Neural cell (in vitro differentiated cells): ENCODE data around the gene ARHGEF19. TPM values are rescaled to one million over a fixed set of nuclear protein-coding genes. Genes with fewer than 3 reads are reported as not detected.

ENCODE experiments used
- H2AFZ ChIP-seq: fragments of 200-600, 300-800 bp; sonication (generic), shearing (Covaris generic); 2 replicates; pipeline ENCODE4 v1.6.0; 2014; ENCODE audit warnings: low read depth, mild to moderate bottlenecking, antibody characterized with exemption, low read length, moderate library complexity
- H3F3A ChIP-seq: fragments of 200-600 bp; shearing (Covaris generic); 2 replicates; pipeline ENCODE4 v1.6.1; 2016; ENCODE audit warnings: mild to moderate bottlenecking, moderate library complexity, mixed read lengths, antibody characterized with exemption, low read length; ENCODE audit not compliant: insufficient read depth, poor library complexity, severe bottlenecking
- H3K27ac ChIP-seq: fragments of 200-600, 300-800 bp; sonication (generic), shearing (Covaris generic); 2 replicates; pipeline ENCODE4 v1.5.1; 2014; ENCODE audit warnings: mild to moderate bottlenecking, low read length, moderate library complexity
- H3K27me3 ChIP-seq: fragments of 300-800, 200-600 bp; sonication (generic), shearing (Covaris generic); 2 replicates; pipeline ENCODE4 v1.6.0; 2014; ENCODE audit warnings: mild to moderate bottlenecking, low read depth, low read length, moderate library complexity; ENCODE audit not compliant: insufficient read depth
- H3K36me3 ChIP-seq: fragments of 300-800, 200-600 bp; sonication (generic), shearing (Covaris generic); 2 replicates; pipeline ENCODE4 v1.5.1; 2014; ENCODE audit warnings: mild to moderate bottlenecking, antibody characterized with exemption, low read length, moderate library complexity; ENCODE audit not compliant: insufficient read depth
- H3K4me2 ChIP-seq: fragments of 300-800, 200-600 bp; sonication (generic), shearing (Covaris generic); 2 replicates; pipeline ENCODE4 v1.6.0; 2014; ENCODE audit warnings: mild to moderate bottlenecking, low read length
- H3K4me3 ChIP-seq: fragments of 300-800, 200-600 bp; sonication (generic), shearing (Covaris generic); 2 replicates; pipeline ENCODE4 v1.5.1; 2014; ENCODE audit warnings: mild to moderate bottlenecking, low read length, moderate library complexity
- H3K79me2 ChIP-seq: fragments of 200-600 bp; shearing (Covaris generic); replicated peaks from 2 replicates; pipeline ENCODE4 v1.6.0; 2014; ENCODE audit warnings: mild to moderate bottlenecking, low read length, moderate library complexity; ENCODE audit not compliant: insufficient read depth
- H3K9ac ChIP-seq: fragments of 300-800, 200-600 bp; sonication (generic), shearing (Covaris generic); 2 replicates; pipeline ENCODE4 v1.6.1; 2016; ENCODE audit warnings: mild to moderate bottlenecking, low read length, mixed read lengths
- H3K9me2 ChIP-seq: fragments of 200-600 bp; shearing (Covaris generic); 2 replicates; pipeline ENCODE4 v1.6.1; 2016; ENCODE audit warnings: mild to moderate bottlenecking, low read length, mixed read lengths; ENCODE audit not compliant: insufficient read depth
- H3K9me3 ChIP-seq: fragments of 200-600, 300-800 bp; sonication (generic), shearing (Covaris generic); 2 replicates; pipeline ENCODE4 v1.6.1; 2016; ENCODE audit warnings: mild to moderate bottlenecking, mixed run types, low read length, moderate library complexity, mixed read lengths
- H4K20me1 ChIP-seq: fragments of 200-600 bp; shearing (Covaris generic); 2 replicates; pipeline ENCODE4 v1.6.1; 2016; ENCODE audit warnings: mild to moderate bottlenecking, mixed run types; ENCODE audit not compliant: insufficient read depth
- CTCF ChIP-seq: fragments of 450-650 bp; IDR thresholded peaks from 2 replicates; pipeline ENCODE4 v1.5.1; 2014; ENCODE audit warnings: antibody characterized with exemption, mild to moderate bottlenecking, moderate library complexity; ENCODE audit not compliant: poor library complexity, severe bottlenecking
- EP300 ChIP-seq: fragments of 450-650 bp; conservative IDR thresholded peaks from 2 replicates; pipeline ENCODE4 v1.6.1; 2014; ENCODE audit warnings: antibody characterized with exemption, mild to moderate bottlenecking, moderate library complexity; ENCODE audit not compliant: poor library complexity, severe bottlenecking
- EZH2 ChIP-seq: fragments of 200-600, 300-800 bp; shearing (Covaris generic), sonication (generic); IDR thresholded peaks from 2 replicates; pipeline ENCODE4 v1.6.1; 2014; ENCODE audit warnings: antibody characterized with exemption, low read length, borderline replicate concordance, mild to moderate bottlenecking; ENCODE audit not compliant: insufficient read depth, poor library complexity, severe bottlenecking
- MXI1 ChIP-seq: fragments of 450-650 bp; conservative IDR thresholded peaks from 2 replicates; pipeline ENCODE4 v1.6.1; 2014; ENCODE audit warnings: antibody characterized with exemption, mild to moderate bottlenecking; ENCODE audit not compliant: poor library complexity, severe bottlenecking
- POLR2AphosphoS5 ChIP-seq: IDR thresholded peaks from 2 replicates; pipeline ENCODE4 v1.6.1; 2012
- RAD21 ChIP-seq: fragments of 450-650 bp; conservative IDR thresholded peaks from 2 replicates; pipeline ENCODE4 v1.6.1; 2014; ENCODE audit warnings: antibody characterized with exemption, mild to moderate bottlenecking, moderate library complexity
- REST ChIP-seq: IDR thresholded peaks from 2 replicates; pipeline ENCODE4 v1.6.1; 2012; ENCODE audit warnings: borderline replicate concordance
- SMC3 ChIP-seq: fragments of 450-650 bp; conservative IDR thresholded peaks from 2 replicates; pipeline ENCODE4 v1.6.1; 2014; ENCODE audit warnings: antibody characterized with exemption, mild to moderate bottlenecking, moderate library complexity; ENCODE audit not compliant: poor library complexity
- TAF1 ChIP-seq: IDR thresholded peaks from 2 replicates; pipeline ENCODE4 v1.6.1; 2012; ENCODE audit warnings: low read depth
- polyA plus RNA-seq: library from polyadenylated mRNA; depleted of rRNA; stranded (reverse); fragments of >200 nt; gene quantifications from 2 replicates; pipeline ENCODE4 v1.2.3, GENCODE V29; 2014

ARHGEF19 gene
- polyA plus RNA-seq, 1 donor from 2014 or later, result 0.93 TPM

GRCh38 chr1:16158993-16159831 lies 53.2 kb downstream of the ARHGEF19 start:
- H3K9me3 ChIP-seq, result no peaks in the 10 kb centered on the region
- peaks cover 18% of the 10 kb centered on the region for H3K27me3 ChIP-seq
- H3K9me2 ChIP-seq, result no peaks in the 10 kb centered on the region
- no peak overlapping the region for H2AFZ ChIP-seq
- no peaks in the 10 kb centered on the region for H4K20me1 ChIP-seq
- TF ChIP-seq MXI1 (no peak), SMC3 (no peak), POLR2AphosphoS5 (no peak), TAF1 (no peak), EZH2 (no peak), RAD21 (no peak), CTCF (no peak), EP300 (no peak), REST (no peak)
- no peaks in the 10 kb centered on the region for H3K36me3 ChIP-seq
- H3K27ac ChIP-seq, result no peak overlapping the region
- no peaks in the 10 kb centered on the region for H3F3A ChIP-seq
- H3K79me2 ChIP-seq, result peaks cover 4% of the 10 kb centered on the region
- H3K9ac ChIP-seq, result no peak overlapping the region
- no peak overlapping the region for H3K4me3 ChIP-seq
- no peak overlapping the region for H3K4me2 ChIP-seq

- Histone ChIP-seq H3K36me3 (no peaks in the 10 kb centered on the region), H3K9ac (no peak overlapping the region), H3K79me2 (peaks cover 11% of the 10 kb centered on the region), H2AFZ (no peak overlapping the region), H3K4me3 (no peak overlapping the region), H3K9me2 (no peaks in the 10 kb centered on the region), H3F3A (no peaks in the 10 kb centered on the region), H3K4me2 (no peak overlapping the region), H4K20me1 (no peaks in the 10 kb centered on the region), H3K9me3 (no peaks in the 10 kb centered on the region), H3K27me3 (peaks cover 22% of the 10 kb centered on the region), H3K27ac (no peak overlapping the region)
- no peak for TF ChIP-seq TAF1
- no peak for TF ChIP-seq RAD21
- no peak for TF ChIP-seq EZH2
These were observed 54.4 kb downstream of the ARHGEF19 start for GRCh38 chr1:16158025-16158424.
